GM18507 (cell line): ENCODE results near the gene OR6C3.
"Not testable (repeated sequence)": the region's sequence is repeated elsewhere in the genome, so short reads cannot be mapped to it uniquely, and the experiment has no call there.

Experiments used
- DNase-seq: peaks from one replicate; pipeline ENCODE4 v3.0.0; 2011; ENCODE audit warnings: low read depth; ENCODE audit not compliant: insufficient read length; ENCODE audit errors: extremely low spot score
- FAIRE-seq: peaks from 2 replicates; lab custom pipeline; 2011; peaks lifted over from hg19 to GRCh38; lab: Jason Lieb, UNC

Gene OR6C3

GRCh38 chr12:55330446-55330845 lies at the start of gene OR6C3:
TSS of gene OR6C3 (plus strand) at chr12:55330746. CDS start at chr12:55331701, 955 bp downstream.
- no peak for FAIRE-seq
- DNase-seq: no peak

- no peak for DNase-seq
- no peak for FAIRE-seq
Measured at GRCh38 chr12:55280991-55281390, 49.6 kb upstream of the OR6C3 start.

DNA sequence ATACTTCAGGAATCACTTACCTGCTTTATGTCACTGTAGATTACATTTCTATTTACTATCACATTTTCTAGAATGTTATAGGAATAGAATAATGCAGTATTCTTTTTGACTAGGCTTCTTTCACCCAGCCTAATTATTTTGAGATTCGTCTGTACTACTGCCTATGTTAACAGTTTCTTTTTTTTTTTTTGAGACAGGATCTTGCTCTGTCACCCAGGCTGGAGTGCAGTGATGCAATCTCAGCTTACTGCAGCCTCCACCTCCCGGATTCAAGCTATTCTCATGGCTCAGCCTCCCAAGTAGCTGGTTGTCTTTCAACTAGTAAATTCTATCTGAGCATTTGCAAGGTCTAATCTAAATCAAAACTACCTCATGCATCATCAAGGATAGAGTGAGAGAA lies 40.5 kb upstream of the OR6C3 start:
- FAIRE-seq (no peak), DNase-seq (no peak)

DNA sequence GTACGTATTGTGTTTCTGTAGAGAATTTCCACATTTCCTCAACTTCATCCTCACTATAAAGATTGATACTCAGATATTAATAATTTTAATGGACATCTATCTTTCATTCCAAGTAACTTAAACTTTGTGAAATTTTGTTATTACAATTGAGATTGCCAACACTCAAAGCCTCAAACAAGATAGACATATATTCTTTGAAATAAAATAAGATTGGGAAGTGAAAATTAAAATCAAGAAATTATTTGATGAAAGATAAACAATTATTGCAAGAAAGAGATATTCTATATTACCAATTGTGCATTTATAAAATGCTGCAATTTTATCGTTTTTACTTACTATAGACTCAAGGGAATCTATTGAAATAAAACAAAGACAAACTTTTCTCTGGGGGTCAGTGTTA lies 34.1 kb upstream of the OR6C3 start, which contains the start of gene OR6C6:
OR6C6 (minus strand) TSS at position 101 of the 400 bp plus-strand sequence. CDS start 1,337 bp downstream, outside the sequence.
- DNase-seq: no peak

GRCh38 chr12:55314043-55314442 lies 16.5 kb upstream of the OR6C3 start, which contains the start of gene OR6C1:
TSS of gene OR6C1 (plus strand) at chr12:55314343. CDS start at chr12:55320600, 6,257 bp downstream.
- FAIRE-seq (no peak), DNase-seq (no peak)

More for the DNA sequence above, 34.1 kb upstream of the OR6C3 start, which contains the start of gene OR6C6:
- FAIRE-seq: no peak

- no peak for FAIRE-seq
- DNase-seq: no peak
Measured at GRCh38 chr12:55320201-55320600, 10.3 kb upstream of the OR6C3 start.

- FAIRE-seq, DNase-seq: not testable (repeated sequence)
Measured at GRCh38 chr12:55325801-55326200, 4.7 kb upstream of the OR6C3 start.

- FAIRE-seq (no peak), DNase-seq (no peak)
Measured at GRCh38 chr12:55336002-55336401, 5.5 kb downstream of the OR6C3 start.

- not testable (repeated sequence) for DNase-seq, FAIRE-seq
Measured at GRCh38 chr12:55355338-55355737, 24.8 kb downstream of the OR6C3 start.

DNA sequence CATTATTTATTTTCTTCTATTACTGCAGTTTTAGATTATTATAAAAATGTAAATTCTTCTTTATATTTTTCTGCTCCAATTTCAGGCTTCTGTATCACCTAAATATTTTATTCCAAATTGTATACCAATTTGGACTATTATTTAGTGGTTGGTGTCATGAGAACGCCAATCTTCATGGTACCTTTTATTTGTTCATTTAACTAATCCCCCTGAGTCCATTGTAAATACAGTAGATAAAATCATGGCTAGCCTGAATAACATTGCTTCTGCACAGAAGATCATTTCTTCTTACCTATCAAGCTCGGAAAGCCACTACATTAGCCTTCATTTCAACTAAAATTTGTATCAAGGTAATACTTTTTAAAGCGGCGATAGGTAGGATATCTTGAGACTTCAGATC lies 32.1 kb downstream of the OR6C3 start, which contains the start of gene OR6C75:
OR6C75 (plus strand) TSS at position 301 of the 400 bp plus-strand sequence. CDS start 2,136 bp downstream, outside the sequence.
- FAIRE-seq (no peak), DNase-seq (no peak)

GRCh38 chr12:55365086-55365485 lies 34.5 kb downstream of the OR6C3 start:
- FAIRE-seq (no peak), DNase-seq (no peak)

- DNase-seq (no peak), FAIRE-seq (no peak)
Measured at GRCh38 chr12:55372521-55372920, 42.0 kb downstream of the OR6C3 start.
